HL-60/S4 treated with phorbol 12-myristate 13-acetate at 8.2 ng/mL for 4 days and 3 days (cell line): Measurements from ENCODE around the gene HADHB.
"Not testable (repeated sequence)": the region's sequence is repeated elsewhere in the genome, so short reads cannot be mapped to it uniquely, and the experiment has no call there.

ENCODE experiments used
- in situ Hi-C: fragments of 300-500 bp; cut with MboI; formaldehyde crosslinking; loops from 2 replicates; pipeline ENCODE4 v1.15.0; 2022; ENCODE audit warnings: low sequenced_read_pairs

HADHB gene

DNA sequence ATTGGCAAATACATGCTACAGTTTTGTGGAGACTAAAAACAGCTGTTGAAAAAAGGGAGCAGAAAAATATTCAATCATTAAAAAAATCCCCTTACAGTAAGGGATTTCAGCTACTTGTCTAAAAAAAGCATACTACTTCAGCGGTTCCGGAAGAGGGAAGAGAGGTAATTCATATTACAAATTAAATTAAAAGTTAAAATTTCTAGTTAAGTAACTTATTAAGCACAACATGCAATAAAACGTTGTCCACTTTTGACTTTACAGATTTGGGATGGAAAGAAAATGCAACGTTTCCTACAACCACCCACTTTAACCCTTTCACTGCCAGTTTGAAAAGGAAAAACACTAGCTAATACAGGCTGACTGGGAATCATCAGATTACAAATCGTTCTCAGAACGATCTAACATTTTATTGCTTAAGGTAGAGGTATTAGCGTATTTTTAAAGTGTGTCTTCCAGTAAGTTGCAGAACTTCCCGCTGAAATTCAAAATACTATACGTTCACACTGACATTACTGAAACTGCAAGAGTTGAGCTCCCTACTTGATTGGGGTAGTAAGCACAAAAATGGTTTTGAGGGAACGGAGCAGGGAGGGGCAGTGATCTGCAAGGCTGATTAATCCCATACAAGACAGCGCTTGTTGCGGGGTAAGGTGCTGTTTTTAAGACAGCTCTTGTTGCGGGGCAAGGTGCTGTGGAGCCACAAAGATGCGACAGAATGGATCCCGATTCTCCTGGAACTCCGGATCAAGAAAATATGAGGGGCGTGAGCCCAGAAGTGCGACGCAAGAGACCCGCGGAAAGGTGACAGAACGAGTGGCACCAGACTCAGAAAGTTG is 1.1 kb upstream of the HADHB start:
- in situ Hi-C loops: no loop called here

DNA sequence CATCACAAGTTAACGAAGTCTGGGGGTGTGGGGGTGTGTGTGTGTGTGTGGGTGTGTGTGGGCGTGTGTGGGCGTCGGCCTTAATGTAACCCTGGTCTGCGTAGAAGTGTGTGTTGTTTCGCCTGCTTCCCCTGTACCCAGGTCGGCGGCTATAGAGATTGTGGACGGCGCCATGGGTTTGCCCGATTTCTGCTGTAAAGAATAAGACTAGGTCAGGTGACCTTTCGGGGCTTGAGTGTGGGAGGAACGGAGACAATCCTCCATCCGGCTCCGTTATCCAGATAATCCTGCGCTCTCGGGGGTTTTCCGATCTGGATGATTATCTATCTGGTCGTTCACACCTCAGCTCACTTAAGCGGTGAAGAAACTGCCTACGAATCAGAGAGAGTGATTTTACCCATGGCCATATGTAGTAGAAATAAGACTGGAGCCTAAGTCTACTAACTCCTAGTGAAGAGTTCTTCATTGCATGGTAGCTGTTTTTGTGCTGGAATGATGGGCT is 543 bp downstream of the HADHB start:
- in situ Hi-C loops: no loop called here

DNA sequence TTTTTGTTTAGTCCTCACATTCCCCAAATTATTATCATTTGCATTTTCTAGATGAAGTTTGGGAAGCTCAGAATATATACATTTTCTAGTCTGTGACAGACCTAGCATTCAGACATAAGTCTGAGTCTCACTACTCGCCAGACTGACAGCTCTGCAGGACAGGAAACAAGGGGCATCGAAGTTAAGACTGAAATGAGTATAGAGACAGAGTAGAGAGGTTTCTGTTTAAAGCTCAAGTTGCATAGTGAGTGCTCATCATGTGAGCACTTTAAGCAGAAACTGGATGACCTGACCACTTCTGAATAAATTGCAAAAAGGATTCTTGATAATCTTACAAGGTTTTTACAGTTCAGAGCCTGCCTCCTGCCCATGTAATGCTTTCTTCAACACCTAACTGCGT is 1.1 kb downstream of the HADHB start:
- in situ Hi-C loops: no loop called here

DNA sequence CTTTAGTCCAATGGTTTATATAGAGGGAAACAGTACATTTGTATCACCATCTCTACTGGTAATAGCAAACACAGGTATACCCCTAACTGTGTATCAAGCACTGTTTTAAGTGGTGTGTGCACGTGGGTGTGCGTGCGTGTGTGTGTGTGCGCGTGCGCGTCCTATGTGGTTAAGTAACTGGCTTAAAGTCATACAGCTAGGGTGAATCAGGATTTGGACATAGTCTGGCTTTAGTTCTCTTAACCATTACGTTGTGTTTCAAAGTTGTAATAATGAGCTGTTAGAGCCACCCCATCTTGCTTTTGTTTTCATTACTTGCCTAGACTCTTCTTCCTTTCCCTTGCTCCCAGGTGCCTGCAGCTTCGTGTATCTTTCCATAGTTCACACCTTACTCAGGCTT is 2.1 kb downstream of the HADHB start:
- in situ Hi-C loops: no loop called here

DNA sequence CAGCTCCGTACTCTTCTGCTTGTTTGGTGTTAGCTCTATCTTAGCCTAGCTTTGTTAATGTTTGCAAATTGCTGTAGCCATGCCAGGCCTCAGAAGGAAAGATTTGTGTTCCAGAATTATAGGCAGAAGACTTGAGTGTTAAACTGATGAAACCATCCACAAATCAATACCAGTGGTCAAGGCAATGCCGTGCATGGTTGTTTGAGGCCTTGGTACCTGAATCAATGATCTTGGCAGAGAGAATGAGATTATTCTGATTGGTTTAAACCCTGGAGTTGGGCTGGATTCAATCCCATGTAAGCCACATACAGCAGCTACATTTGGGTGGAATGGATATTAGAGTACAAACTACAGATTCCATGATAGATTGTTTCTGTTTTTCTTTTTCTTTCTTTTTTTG is 4.9 kb downstream of the HADHB start:
- in situ Hi-C loops: no loop called here

DNA sequence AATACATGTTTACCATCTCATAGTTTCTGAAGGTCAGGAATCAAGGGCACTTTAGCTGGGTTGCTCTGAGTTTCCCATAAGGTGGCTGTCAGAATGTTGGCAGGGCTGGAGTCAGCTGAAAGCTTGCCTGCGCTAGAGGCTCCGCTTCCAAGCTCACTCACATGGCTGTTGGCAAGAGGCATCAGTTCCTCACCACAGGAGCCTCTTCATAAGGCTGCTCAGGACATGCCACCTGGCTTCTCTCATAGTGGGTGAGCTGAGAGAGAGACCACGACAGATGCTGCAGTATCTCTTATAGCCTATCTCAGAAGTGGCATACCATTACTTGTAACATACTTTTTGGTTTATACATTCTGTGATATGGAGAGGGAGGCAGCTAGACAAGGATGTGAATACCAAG is 7.2 kb downstream of the HADHB start:
- in situ Hi-C loops: no loop called here

DNA sequence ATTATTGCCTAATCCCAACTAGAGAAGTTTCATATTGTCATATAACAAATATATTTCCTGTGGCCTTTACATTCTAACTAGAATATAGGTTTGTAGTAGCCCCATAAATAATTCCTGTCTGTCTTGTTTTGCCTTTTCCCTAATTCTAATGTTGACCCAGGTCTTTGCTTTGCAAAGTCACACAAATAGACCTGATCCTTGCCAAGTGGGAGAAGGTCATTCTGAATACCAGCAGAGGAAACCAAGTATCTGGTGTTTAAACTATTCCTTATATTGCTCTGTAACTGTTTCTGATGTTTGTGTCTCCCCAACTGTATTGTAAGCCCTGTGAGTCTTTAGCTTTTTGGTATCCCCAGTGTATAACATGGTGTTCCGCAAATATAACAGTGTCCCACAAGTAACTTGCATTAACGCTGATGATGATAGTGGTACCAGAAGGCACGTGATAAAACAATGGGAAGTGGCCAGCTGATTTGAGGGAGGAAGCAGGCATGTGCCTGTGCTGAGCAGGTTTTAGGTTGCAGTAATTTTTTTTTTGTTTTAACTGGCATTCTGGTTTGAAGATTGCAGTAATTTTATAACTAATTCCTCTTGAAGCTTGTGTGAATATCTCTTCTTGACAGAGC is 11.1 kb downstream of the HADHB start:
- in situ Hi-C loops: no loop called here

DNA sequence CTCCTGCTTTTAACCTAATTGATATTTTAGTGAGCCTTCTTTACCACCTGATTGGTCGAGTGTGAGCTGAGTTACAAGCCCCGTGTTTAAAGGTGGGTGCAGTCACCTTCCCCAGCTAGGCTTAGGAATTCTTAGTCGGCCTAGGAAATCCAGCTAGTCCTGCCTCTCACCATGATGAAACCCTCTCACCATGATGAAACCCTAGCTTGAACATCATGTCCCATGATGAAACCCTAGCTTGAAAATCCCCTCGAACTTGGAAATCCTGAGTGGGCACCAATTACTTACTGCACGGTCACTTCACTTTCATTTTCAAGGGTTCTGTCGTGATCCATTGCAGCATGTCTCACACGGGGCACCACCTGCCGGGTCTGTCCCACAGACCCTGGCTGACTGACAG is 14.1 kb downstream of the HADHB start:
- in situ Hi-C loops: not testable (repeated sequence)

DNA sequence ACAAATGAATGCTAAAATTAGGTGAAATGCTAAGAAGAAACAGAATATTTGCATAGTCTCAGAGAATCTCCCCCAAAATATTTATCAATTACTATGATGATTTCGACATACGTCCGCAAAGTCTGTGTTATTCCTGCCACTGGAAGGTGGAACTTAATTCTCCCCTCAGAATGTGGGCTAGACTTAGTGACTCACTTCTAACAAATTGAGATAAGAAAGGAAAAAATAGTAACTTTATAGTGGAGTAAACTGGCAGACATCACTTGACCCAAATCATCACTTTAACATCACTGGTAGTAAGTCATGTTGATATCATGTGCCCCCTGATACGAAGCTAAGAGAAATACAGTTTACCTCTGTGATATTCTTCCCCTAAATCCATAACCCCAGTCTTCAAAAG is 23.5 kb downstream of the HADHB start:
- in situ Hi-C loops: no loop called here

DNA sequence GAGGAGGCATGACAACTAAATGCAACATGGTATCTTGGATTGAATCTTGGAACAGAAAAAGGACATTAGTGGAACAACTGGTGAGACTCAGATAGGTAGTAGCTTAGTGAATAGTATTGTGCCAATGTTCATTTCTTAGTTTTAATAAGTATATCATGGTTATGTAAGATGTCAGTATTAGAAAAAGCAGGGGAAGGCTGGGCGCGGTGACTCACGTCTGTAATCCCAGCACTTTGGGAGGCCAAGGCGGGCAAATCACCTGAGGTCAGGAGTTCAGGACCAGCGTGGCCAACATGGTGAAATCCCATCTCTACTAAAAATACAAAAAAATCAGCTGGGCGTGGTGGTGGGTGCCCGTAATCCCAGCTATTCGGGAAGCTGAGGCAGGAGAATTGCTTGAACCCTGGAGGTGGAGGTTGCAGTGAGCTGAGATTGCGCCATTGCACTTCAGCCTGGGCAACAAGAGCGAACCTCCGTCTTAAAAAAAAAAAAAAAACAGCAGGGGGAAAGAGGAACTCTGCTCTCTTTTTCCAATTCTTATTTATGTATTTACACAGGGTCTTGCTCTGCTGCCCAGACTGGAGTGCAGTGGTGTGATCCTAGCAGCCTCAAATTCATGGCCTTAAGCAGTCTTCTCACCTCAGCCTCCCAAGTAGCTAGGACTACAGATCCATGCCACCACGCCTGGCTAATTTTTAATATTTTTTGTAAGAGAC is 24.1 kb downstream of the HADHB start:
- in situ Hi-C loops: not testable (repeated sequence)

DNA sequence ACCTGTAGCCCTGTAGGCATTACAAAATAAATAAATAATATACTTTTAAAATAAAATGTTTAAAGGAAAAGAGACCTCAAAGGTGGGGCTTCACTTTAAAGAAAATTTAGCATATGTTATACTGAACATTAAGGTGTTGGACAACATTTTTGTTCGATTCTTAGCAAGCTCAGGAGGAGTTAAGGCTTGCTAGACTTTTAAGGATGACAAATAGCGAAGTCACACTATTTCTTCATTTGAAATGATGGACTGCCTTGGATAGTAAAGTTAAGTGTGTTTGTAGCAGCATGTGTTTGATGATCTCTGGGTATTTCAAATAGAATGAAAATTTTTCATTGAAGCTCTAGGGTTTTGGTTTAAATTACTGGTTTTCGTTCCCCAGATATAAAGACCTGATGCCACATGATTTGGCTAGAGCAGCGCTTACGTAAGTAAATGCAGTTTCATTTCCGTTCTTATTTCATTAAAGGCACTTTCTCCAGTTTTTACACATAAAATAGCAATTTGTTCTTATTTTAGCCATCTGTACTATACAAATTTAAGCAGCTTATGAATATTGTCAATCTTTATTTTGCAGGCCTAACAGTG is 24.9 kb downstream of the HADHB start:
- in situ Hi-C loops: no loop called here

DNA sequence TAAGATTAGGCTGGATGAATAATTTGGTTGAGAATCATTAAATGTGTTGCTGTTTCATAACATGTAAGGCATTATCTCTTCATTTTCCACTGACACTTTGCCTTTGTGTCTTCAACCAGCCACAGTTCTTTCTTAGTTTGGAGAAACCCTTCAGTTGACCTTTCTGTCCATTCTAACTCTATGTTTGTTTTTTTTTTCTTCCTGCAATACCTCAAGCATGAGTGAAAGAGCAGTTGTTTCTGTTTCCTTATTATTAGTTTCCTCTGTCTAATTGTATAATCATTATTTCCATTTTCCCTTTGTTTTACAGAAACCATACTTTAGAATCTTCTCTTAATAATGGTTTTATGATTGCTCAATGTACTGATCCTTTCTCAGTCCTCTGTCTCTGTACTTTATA is 25.6 kb downstream of the HADHB start:
- in situ Hi-C loops: no loop called here

DNA sequence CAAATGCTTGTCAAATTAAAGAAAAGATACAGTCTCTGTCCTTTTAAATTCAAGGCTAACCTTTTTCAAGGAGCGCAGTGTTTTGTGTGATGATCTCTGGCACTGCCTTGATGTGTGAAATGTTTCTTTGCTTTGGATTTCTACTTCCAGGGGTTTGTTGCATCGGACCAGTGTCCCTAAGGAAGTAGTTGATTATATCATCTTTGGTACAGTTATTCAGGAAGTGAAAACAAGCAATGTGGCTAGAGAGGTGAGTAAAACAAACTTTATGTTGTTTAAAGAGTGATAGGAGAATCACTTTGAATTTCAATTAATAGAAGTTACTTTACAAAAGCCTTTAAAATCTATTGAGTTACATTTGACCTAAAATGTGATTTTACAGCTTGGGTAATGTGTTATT is 28.8 kb downstream of the HADHB start:
- in situ Hi-C loops: no loop called here

DNA sequence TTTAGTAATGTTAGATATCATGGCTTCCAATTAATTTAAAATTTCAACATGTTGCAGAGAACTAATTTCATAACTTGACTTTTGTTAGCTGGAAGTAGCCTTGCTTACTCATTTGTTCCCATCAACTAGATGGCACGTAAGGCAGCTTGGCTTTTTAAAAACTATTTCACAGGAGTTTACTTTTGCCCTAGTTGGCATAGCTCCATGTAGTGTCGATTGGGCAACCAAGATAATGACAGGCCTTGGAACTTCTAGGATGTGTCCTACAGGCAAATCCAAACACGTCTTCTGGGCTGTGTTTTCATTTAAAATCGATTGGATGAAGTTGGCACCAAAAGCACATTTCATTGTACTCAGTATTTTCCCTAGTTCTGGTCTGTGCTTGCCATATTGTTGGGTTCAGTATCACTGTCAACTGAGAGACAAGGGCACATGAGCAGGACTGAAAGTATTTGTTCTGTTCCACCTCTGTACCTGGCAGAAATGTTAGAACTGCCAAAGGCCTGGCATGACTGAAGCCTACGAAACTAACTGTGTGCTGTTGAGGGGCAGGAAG is 29.4 kb downstream of the HADHB start:
- in situ Hi-C loops: no loop called here

DNA sequence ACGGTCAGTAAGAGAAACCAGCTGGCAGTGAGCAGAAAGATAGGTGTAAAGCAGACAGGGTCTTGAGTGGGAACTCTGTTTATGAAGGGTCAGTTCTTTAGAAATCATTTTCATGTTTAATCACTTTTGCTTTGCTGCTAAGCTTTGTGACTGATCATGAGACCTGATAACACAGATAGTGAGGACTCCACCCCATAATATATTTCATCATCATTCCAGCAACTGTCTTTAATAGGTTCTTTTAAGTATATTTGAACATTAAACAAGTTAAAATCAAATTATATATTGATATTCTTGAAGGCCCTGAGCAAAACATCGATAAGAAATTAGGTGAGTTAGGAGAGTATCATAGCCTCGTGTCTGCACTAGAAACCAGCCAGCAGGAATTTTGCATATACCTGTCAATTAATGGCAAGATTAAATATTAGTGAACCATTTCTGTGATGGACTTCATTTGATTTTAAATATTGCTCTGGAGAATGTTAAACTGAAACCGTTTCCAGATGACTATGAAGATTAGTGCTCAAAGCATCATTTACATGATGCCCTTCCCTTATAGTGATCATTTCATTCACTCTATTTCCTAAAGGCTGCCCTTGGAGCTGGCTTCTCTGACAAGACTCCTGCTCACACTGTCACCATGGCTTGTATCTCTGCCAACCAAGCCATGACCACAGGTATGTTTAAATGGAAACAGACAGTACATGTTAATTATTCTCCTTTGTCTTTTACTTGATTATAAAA is 31.9 kb downstream of the HADHB start:
- in situ Hi-C loops: no loop called here

DNA sequence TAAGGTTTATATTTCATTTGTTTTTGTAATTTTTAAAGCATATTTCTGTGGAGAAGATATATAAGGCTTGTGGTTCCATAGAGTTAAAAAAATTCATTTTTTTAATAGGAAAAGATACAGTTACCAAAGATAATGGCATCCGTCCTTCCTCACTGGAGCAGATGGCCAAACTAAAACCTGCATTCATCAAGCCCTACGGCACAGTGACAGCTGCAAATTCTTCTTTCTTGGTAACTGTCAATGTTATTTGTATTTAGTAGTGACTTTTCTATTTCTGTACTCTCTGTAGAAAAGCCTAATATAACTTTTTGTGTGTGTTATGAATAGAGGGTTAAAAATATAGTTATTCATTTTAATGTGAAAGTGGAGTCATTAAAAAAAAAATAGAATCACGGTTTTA is 35.1 kb downstream of the HADHB start:
- in situ Hi-C loops: no loop called here

DNA sequence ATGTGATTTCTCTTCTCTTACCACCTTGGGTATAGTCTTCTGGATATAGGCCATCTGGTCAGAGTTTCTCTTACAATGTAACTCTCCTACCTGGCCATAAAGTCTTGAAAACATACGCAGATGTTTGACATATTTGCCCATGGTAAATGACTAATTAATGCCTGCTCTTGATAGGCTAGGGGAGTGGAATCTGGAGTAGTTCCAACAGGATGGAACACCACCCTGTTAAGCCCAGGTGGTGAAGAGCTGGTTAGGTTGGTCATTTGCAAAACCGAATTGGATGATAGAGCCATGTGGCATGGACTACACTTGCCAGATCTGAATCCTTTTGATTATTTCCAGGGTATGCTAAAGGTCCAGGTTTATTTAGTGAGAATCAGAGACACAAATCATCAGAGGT is 36.5 kb downstream of the HADHB start:
- in situ Hi-C loops: no loop called here

DNA sequence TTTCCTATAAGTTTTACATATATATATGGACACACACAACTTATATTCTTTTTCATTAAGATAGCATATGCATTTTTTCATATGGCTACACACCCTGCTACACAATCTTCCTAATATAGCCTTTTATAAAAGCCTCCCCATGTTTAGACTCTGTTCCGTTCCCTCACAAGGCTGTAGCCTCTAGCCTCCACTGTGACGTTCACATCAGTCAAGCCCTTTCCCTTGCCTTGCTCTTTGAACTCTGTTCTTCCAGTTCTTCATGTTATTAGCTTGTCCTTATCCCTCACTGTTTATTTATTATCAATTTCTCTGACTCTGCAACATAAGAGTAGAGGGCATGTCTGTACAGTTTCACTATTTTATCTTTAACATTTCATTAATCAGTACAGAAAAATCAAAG is 38.9 kb downstream of the HADHB start:
- in situ Hi-C loops: no loop called here

DNA sequence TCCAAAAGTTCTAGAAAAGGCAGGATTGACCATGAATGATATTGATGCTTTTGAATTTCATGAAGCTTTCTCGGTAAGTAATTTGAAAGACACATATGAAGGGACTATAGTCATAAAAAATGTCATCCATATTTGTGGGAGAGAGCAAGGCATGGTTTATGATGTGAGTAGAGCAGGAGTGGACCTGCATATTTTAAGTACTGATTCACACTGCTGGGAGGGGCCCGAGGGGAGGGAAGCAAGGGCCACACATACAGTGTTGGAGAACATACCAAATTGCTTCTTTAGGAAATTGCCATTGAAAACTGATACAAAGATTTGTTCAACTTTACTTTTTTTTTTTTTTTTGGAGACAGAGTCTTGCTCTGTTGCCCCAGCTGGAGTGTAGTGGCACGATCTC is 39.4 kb downstream of the HADHB start:
- in situ Hi-C loops: no loop called here

DNA sequence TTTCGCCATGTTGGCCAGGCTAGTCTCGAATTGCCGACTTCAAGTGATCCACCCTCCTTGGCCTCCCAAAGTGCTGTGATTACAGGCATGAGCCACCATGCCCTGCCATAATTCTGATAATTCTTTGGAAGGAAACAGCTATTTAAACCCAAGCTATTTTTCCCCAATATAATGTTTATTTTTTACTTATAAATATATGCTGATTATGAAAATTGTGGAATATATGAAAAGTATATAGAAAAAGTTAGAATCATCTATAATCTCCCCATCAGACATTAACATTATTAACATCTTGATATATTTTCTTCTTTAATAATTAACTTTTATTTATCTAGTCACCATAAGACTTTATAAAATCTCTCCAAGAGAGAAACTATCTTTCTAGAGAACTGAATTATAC is 41.2 kb downstream of the HADHB start:
- in situ Hi-C loops: no loop called here

DNA sequence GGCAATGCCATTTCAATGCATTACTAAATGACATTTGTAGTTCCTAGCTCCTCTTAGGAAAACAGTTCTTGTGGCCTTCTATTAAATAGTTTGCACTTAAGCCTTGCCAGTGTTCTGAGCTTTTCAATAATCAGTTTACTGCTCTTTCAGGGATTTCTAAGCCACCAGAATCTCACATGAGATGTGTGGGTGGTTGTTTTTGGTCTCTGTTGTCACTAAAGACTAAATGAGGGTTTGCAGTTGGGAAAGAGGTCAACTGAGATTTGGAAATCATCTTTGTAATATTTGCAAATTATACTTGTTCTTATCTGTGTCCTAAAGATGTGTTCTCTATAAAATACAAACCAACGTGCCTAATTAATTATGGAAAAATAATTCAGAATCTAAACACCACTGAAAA is 45.3 kb downstream of the HADHB start:
- in situ Hi-C loops: no loop called here
